HTR-8/SVneo (cell line): Measurements from ENCODE around the gene KLF2.

Source experiments
- DNase-seq: peaks from one replicate; pipeline ENCODE4 v3.0.0; 2011; ENCODE audit warnings: low spot score, mixed read lengths; ENCODE audit not compliant: insufficient read length
- FAIRE-seq: peaks from 2 replicates; lab custom pipeline; 2011; peaks lifted over from hg19 to GRCh38; lab: Jason Lieb, UNC

KLF2 gene

GRCh38 chr19:16306728-16307402 lies 17.8 kb upstream of the KLF2 start:
- FAIRE-seq = no peak

GRCh38 chr19:16308081-16308480 lies 16.5 kb upstream of the KLF2 start:
- no peak for DNase-seq
- no peak for FAIRE-seq

More at GRCh38 chr19:16306728-16307402, 17.8 kb upstream of the KLF2 start:
- no peak for DNase-seq

DNA sequence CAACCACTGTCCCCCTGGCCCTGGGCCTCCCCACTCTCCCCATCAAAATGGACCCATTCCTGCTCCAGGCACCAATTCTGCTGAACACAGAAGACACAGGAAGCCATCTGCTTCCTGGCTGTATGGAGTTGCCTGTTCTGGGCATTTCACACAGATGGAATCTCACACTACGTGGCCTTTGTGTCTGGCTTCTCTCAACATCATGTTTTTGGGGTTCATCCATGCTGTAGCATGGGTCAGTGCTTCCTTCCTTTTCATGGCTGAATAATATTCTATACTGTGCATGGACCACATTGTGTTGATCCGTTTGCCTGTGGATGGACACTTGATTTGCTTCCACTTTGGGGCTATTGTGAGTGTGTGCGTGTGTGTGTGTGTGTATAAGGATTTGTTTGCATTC lies 15.0 kb upstream of the KLF2 start:
- FAIRE-seq (no peak), DNase-seq (no peak)

GRCh38 chr19:16315825-16316505 lies 8.7 kb upstream of the KLF2 start:
- no peak for FAIRE-seq
- DNase-seq = no peak

DNA sequence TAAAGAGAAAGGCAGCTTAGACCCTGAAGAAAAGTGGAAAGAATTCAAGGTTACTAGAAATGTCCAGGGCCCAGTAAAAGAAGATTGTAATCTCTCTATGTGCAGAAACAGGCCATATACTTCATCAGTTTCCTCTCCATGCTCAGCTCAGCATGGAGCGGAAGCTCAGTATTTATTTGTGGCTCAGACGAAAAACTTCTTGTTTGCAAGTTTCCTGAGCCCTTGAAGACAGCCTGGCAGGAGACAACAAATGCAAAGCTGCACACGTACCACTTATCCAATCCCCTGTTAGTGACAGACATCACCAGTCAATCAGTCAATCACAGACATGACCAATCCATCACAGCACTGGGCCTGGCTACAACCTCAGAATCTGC lies 8.1 kb upstream of the KLF2 start:
- DNase-seq (no peak), FAIRE-seq (no peak)

DNA sequence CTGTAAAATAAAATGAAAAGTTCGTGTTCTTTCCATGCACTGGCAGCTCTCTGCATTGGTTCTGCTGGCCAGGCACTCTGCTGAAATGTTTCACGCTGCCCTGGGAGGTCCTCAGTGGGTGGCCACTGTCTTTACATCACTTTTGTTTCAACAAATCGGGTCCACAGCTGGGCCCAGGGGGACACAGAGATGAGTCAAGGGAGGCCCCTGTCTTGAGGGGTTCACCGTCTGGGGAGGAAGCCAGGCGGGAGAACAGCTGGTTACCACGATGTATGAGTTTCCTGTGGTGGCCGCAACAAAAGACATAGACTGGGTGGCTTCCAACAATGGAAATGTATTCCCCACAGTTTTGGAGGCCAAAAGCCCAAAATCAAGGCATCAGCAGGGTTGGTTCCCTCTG lies 5.1 kb upstream of the KLF2 start:
- FAIRE-seq = no peak
- DNase-seq = no peak

GRCh38 chr19:16320987-16321386 lies 3.6 kb upstream of the KLF2 start:
- DNase-seq (no peak), FAIRE-seq (no peak)

GRCh38 chr19:16325161-16325527 lies 518 bp downstream of the KLF2 start:
- FAIRE-seq = peak; percentile 23

DNA sequence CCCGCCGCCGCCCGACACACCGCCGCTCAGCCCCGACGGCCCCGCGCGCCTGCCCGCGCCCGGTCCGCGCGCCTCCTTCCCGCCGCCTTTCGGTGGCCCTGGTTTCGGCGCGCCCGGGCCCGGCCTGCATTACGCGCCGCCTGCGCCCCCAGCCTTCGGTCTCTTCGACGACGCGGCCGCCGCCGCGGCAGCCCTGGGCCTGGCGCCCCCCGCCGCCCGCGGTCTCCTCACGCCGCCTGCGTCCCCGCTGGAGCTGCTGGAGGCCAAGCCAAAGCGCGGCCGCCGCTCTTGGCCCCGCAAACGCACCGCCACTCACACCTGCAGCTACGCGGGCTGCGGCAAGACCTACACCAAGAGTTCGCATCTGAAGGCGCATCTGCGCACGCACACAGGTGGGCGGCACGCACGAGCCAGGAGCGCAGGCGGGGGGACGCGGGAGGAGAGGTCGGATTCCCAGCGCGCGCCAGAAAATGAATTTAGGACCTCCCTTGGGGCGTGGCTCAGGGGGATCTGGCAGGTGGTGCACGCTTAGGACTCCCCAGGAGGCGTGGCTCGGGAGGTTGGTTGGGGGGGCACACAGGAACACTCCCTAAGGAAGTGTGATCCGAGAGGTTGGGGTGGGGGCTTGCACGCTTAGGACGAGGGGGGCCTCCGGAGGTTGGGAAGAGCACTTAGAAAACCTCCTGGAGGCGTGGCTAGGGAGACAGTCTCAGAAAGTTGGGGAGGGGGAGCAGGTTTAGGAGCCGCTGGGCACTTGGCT lies 1.2 kb downstream of the KLF2 start:
- FAIRE-seq (peak; percentile 70), DNase-seq (peak; percentile 57)

More at GRCh38 chr19:16325161-16325527, 518 bp downstream of the KLF2 start:
- DNase-seq = no peak

DNA sequence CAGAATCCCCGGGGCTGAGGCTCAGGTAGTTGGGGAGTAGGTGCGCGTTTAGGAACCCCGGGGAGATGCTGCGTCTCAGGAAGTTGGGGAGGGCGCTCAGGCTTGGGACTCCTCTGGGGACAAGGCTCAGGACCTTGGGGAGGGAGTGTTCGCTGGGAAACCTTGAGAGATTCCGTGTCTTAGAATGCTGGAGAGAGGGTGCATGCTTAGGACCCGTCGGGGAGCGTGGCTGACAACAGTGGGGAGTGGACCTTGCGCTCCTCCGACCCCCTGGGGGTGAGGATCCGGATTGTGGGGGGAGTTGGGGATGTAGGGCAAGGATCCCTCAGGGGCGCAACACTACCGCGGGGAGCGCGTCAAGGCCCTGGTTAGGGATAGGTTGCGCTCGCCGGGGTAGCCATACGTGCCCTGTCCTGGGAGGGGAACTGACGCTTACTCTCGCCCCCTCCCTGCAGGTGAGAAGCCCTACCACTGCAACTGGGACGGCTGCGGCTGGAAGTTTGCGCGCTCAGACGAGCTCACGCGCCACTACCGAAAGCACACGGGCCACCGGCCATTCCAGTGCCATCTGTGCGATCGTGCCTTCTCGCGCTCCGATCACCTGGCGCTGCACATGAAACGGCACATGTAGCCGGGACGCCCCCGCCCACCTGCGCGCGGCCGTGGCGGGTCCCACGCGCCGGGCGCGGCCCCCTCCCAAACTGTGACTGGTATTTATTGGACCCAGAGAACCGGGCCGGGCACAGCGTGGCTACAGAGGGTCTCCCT lies 2.0 kb downstream of the KLF2 start:
- FAIRE-seq = peak; percentile 51

DNA sequence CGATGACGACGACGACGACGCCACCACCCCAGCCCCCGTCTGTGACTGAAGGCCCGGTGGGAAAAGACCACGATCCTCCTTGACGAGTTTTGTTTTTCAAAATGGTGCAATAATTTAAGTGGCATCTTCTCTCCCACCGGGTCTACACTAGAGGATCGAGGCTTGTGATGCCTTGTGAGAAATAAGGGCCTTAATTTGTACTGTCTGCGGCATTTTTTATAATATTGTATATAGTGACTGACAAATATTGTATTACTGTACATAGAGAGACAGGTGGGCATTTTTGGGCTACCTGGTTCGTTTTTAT lies 2.5 kb downstream of the KLF2 start:
- DNase-seq (no peak), FAIRE-seq (no peak)

More for the DNA sequence above, 2.0 kb downstream of the KLF2 start:
- DNase-seq = no peak

- FAIRE-seq (no peak), DNase-seq (no peak)
Measured at GRCh38 chr19:16327501-16327900, 2.9 kb downstream of the KLF2 start.

DNA sequence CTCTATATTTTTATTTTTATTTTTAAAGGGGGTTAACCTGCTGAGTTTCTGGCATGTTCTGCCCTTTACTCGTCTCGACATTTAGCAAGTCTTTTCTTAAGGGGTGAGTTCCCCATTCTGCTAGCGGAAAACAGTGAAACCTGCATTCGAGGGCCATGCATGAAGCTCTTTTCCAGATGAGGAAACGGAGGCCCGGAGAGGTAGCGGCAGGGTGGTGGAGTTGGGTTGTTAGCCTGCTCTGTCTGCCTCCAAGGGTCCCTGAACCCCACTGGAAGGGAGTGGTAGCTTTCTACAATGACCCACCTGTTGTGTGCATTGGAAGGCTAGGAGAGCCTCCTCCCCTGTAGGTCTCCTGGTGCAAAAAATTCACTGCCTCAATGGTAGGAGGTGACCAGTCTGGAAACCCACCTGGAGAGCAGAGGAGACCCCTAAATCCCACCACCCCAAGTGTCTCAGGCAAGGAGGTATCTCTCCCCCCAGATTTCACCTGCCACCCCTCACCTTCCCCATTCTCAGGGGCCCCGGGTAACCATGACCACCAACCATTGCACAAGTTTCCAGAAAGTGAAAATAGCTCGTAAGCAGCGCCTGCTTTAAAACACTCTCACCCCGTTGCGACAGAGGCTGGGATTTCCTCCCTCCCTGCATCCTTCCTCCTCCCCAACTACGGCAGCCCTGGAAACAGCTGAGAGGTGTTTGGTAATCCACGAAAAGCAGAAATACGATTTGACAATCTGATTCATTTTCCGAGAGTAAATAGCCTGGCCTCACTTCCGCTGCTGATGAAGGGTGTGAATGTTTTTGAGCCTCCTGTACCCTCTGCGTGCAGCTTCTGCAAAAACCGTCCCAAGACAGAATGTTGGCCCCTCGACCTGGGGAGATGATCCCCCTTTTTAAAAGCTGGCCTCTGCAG lies 3.5 kb downstream of the KLF2 start:
- FAIRE-seq = no peak
- no peak for DNase-seq

- FAIRE-seq (peak; percentile 36), DNase-seq (no peak)
Measured at GRCh38 chr19:16328824-16329482, 4.3 kb downstream of the KLF2 start.

DNA sequence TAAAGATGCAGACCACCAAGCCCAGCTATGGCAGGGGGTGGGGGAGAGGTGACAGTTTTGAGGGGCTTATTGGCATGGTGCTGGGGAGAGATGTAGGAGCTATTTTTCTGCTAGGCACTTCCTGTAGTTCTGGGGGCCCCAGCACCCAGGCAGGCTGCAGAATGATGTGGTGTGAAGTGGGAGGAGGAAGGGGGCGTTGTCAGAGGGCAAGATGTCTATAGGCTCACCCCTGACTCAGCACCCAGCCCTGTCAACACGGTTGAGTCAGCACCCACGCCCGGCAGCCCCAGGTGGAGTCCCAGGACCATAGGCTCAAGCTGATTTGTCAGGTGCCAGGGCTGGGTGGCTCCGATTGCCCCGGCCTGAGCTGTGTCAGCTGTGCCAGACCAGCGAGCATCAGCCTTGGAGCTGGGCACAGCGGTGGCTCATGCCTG lies 5.8 kb downstream of the KLF2 start:
- FAIRE-seq = peak; percentile 99
- DNase-seq = peak; percentile 91

DNA sequence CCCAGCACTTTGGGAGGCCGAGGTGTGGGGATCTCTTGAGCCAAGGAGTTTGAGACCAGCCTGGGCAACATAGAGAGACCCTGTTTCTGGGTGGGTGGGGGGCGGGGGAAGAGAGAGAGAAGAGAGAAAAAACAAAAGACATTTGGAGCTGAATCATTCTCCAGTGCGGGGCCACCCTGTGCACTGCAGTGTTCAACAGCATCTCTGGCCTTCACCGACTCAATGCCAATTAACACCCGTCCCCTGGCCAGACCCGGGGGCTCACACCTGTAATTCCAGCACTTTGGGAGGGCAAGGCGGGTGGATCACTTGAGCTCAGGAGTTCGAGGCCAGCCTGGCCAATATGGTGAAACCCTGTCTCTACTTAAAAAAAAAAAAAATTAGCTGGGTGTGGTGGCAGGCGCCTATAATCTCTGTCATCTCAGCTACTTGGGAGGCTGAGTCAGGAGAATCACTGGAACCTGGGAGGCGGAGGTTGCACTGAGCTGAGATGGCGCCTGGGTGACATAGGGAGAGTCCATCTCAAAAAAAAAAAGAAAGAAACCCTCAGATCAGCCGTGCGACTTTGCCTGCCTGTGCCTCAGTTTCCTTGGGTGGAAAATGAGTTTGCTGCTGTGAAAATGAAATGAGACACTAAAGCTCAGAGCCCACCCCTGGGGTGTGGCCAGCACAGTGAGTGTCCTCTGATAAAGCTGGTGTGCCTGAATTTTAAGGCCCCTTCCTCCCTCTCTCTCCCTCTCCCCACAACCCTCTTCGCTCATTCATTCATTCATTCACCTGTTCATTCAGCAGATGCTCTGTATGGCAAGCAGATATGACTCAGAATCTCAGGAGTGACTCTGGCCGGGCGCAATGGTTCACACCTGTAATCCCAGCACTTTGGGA lies 6.4 kb downstream of the KLF2 start:
- FAIRE-seq = no peak
- DNase-seq = no peak

DNA sequence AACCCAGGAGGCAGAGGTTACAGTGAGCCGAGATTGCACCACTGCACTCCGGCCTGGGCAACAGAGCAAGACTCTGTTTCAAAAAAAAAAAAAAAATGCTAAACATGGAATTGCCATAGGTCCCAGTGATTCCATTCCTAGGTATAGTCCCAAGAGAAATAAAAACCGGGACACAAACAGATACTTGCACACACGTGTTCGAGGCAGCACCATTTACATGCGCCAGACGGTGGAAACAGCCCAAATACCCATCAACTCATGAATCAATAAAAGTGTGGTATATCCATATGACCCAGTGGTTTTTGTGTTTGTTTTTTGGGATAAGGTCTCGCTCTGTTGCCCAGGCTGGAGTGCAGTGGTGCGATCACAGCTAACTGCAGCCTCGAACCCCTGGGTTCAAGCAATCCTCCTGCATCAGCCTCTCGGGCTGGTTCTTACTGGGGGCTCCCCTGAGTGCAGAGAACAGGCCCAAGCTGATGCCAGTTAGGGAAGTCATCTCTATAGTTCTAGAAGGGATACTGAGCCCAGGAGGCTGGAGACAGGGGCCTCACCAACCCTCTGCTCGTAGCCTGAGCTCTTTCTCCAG lies 8.5 kb downstream of the KLF2 start:
- FAIRE-seq (no peak), DNase-seq (no peak)

- no peak for DNase-seq
- no peak for FAIRE-seq
Measured at GRCh38 chr19:16334411-16334810, 9.8 kb downstream of the KLF2 start.
